ENCODE results near the gene CDON. TPM values are rescaled to one million over a fixed set of nuclear protein-coding genes. Genes with fewer than 3 reads are reported as not detected.

CDON gene
- total RNA-seq, 1 experiment from 2014 or later: 34.1 TPM

GRCh38 chr11:125951731-125952130, 110.9 kb downstream of the CDON start:
- TF ChIP-seq ZNF423 (CRISPR knock-in tag; IDR thresholded peaks at IDR 0.05): peak; percentile 85
- no peak for TF ChIP-seq PREB (CRISPR knock-in tag; IDR thresholded peaks at IDR 0.05; ENCODE audit: borderline replicate concordance)
- POLR2A ChIA-PET: no interaction called here
- Mint-ChIP-seq H3K4me3 (no peak overlapping the region), H3K9me3 (no peaks in the 10 kb centered on the region), H3K36me3 (no peaks in the 10 kb centered on the region), H3K27me3 (ENCODE audit: low read depth) (no peaks in the 10 kb centered on the region), H3K27ac (no peak overlapping the region), H3K4me1 (0 out of 2 replicates have a peak, but pooled peaks cover 4% of the 10 kb centered on the region)
- CTCF ChIA-PET: interaction anchor here (1.2 to 1.6 kb wide), 2 partner anchors 10 to 110 kb away, joined by 5 to 8 read pairs; no protein-coding TSS in a partner anchor
- no peak for ATAC-seq
- DNase-seq (ENCODE audit: low spot score): no peak

GRCh38 chr11:125950696-125951651, 111.7 kb downstream of the CDON start:
- no peaks in the 10 kb centered on the region for H3K36me3 Mint-ChIP-seq
- no peak for ATAC-seq
- H3K4me3 Mint-ChIP-seq: no peak overlapping the region
- no peaks in the 10 kb centered on the region for H3K9me3 Mint-ChIP-seq
- POLR2A ChIA-PET: no interaction called here
- H3K4me1 Mint-ChIP-seq: 0 out of 2 replicates have a peak, but pooled peaks cover 4% of the 10 kb centered on the region
- no peak for DNase-seq (ENCODE audit: low spot score)
- peak overlapping the region; percentile 82 for H3K27ac Mint-ChIP-seq
- H3K27me3 Mint-ChIP-seq (ENCODE audit: low read depth): no peaks in the 10 kb centered on the region
- CTCF ChIA-PET: interaction anchor here (1.2 to 1.8 kb wide), 2 partner anchors 9 to 111 kb away, joined by 5 to 9 read pairs; no protein-coding TSS in a partner anchor
- TF ChIP-seq NR1H2 (CRISPR knock-in tag; IDR thresholded peaks at IDR 0.05) (no peak), MYBL2 (CRISPR knock-in tag; IDR thresholded peaks at IDR 0.05) (no peak), ZNF121 (CRISPR knock-in tag; IDR thresholded peaks at IDR 0.05) (no peak), NR2C2 (CRISPR knock-in tag; IDR thresholded peaks at IDR 0.05) (no peak), ESRRA (CRISPR knock-in tag; IDR thresholded peaks at IDR 0.05; ENCODE audit: borderline replicate concordance) (no peak), HMGA2 (CRISPR knock-in tag; IDR thresholded peaks at IDR 0.05) (no peak), ZNF232 (CRISPR knock-in tag; IDR thresholded peaks at IDR 0.05) (no peak), TEAD4 (CRISPR knock-in tag; IDR thresholded peaks at IDR 0.05) (no peak), ZBTB43 (CRISPR knock-in tag; IDR thresholded peaks at IDR 0.05) (no peak), GTF2I (CRISPR knock-in tag; conservative IDR thresholded peaks at IDR 0.05) (no peak), CREM (CRISPR knock-in tag; IDR thresholded peaks at IDR 0.05) (no peak), TCF7 (CRISPR knock-in tag; IDR thresholded peaks at IDR 0.05; ENCODE audit: low read depth) (no peak), CTCF (IDR thresholded peaks at IDR 0.05) (no peak), HMGXB4 (CRISPR knock-in tag; IDR thresholded peaks at IDR 0.05) (no peak), CDX4 (CRISPR knock-in tag; IDR thresholded peaks at IDR 0.05; ENCODE audit: borderline replicate concordance) (no peak), OVOL2 (CRISPR knock-in tag; IDR thresholded peaks at IDR 0.05; ENCODE audit: borderline replicate concordance) (no peak), ZSCAN18 (CRISPR knock-in tag; IDR thresholded peaks at IDR 0.05) (no peak), AR (CRISPR knock-in tag; IDR thresholded peaks at IDR 0.05) (no peak), IRF1 (CRISPR knock-in tag; IDR thresholded peaks at IDR 0.05) (no peak)
